Hematopoietic multipotent progenitor cell treated with erythropoietin and hydrocortisone succinate and interleukin-3 and kit ligand, for 17 days (in vitro differentiated cells): ENCODE results near the gene RUNDC3A.
"Not testable (repeated sequence)": the region's sequence is repeated elsewhere in the genome, so short reads cannot be mapped to it uniquely, and the experiment has no call there.

ENCODE experiments used
- DNase-seq: peaks from one replicate; pipeline ENCODE4 v3.0.0-alpha.2; 2015; ENCODE audit warnings: low spot score

The RUNDC3A gene

DNA sequence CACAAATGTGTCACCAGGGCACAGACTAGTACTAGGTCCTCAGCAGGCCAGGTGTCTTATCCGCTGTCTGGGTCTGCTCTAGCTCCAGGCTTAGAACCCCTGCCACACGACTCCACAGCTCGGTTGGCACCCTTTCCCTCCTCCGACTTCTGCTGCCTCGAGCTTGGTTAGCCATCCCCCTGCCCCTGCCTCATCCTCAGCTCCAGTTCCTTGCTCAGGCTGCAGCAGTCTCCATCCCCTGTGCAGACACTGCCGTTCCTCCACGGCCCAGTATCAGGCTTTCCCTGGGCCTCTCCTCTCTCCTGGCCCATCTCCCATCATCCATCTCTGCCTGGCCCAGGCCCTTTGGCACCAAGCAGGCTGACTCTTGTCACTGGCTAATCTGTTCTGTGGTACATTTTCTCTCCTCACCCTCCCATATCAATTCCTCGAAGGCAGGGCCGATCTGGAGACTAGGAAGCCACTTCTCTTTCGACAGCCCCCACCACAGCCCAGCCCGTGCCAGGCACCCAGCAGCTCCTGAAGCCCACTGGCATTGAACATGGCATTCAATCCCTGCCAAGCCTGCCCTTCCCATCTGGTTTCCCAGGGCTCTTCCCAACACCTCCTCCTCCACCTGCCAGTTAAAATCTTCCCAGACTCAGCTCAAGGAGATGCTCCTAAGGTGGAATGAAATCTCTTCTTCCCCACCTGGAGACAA is 35.3 kb downstream of the RUNDC3A start:
- no peak for DNase-seq

DNA sequence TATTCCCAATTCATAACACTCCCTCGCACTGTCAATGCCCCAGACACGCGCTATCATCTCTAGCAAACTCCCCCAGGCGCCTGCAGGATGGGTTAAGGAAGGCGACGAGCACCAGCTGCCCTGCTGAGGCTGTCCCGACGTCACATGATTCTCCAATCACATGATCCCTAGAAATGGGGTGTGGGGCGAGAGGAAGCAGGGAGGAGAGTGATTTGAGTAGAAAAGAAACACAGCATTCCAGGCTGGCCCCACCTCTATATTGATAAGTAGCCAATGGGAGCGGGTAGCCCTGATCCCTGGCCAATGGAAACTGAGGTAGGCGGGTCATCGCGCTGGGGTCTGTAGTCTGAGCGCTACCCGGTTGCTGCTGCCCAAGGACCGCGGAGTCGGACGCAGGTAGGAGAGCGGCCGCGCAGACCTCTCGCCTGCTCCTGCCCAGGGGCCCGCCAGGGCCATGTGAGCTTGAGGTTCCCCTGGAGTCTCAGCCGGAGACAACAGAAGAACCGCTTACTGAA is 36.6 kb downstream of the RUNDC3A start, which contains the start of gene GRN:
Gene GRN, plus strand, starts transcription at position 364 of the 515 bp plus-strand sequence. CDS start 3,863 bp downstream, outside the sequence.
- DNase-seq: peak; percentile 86

DNA sequence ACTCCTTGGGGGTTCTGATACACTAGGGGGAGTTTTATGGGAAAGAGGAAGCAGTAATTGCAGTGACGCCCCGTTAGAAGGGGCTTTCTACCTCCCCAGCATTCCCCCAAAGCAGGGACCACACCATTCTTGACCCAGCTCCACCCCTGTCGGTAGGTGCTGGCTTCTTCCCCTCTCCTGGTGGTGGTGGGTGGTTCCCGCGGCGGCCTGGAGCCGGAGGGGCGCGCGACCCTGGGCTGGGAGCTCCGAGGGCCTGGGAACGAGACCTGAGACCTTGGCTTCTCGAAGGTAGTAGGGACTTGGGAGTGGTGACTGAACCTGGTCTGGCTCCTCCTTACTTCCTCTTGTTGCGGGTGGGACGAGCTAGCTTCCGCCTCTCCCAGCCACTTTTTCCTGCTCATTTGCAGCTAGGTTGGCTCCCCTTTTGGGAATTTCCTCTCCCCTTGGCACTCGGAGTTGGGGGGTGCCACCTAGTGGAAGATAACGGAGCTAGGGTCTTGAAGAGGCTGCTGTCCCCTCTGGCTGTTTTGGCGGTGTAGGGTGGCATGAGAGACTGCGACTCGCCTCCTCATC is 37.1 kb downstream of the RUNDC3A start:
- DNase-seq: peak; percentile 74

DNA sequence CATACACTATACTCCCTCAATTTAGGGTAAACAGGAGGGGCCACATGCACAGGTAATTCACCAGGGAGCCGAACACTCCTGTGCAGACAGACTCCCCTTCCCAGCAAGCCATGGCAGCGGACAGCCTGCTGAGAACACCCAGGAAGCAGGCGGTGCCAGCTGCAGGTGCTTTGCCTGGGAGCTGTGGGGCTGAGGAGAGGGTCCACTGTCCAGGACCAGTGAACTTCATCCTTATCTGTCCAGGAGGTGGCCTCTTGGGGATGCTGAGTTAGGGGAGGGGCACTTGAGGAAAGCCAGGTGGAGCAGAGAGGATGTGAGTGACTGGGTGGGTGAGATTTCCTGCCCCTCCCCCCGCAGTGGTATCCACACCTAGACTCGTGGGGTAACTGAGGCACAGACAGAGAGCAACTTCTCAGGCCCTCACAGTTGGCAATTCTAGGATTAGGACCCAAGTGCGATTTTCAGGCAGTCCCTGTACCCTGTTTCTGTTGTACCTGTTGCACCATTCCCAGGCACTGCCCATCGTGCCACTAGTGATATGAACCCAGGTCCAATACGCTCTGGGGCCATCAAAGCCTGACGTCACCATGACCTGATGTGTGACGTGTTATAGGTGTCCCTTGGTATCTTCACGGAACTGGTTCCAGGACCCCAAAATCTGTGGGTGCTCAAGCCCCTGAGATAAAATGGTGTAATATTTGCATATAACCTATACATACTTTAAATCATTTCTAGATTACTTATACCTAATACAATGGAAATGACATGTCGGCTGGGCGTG is 37.9 kb downstream of the RUNDC3A start:
- DNase-seq: no peak

DNA sequence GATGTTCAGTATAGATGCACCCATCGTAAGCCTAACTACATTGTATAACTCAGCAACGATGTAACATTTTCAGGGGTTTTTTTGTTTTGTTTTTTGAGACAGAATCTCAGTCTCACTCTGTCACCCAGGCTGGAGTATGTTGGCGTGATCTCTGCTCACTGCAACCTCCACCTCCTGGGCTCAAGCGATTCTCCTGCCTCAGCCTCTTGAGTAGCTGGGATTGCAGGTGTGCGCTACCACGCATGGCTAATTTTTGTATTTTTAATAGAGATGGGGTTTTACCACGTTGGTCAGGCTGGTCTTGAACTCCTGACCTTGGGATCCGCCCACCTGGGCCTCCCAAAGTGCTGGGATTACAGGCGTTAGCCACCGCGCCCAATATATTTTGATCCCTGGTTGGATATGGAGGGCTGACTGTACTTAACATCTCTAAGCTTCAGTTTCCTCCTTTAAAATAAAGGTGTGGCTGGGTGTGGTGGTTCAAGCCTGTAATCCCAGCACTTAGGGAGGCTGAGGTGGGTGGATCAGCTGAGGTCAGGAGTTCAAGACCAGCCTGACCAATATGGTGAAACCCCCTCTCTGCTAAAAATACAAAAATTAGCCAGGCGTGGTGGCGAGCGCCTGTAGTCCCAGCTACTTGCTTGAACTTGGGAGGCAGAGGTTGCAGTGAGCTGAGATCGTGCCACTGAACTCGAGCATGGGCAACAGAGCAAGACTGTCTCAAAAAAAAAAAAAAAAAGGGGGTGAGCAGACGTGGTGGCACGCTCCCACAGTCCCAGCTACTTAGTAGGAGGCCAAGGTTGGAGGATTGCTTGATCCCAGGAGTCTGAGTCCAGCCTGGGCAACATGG is 39.0 kb downstream of the RUNDC3A start:
- DNase-seq: not testable (repeated sequence)

DNA sequence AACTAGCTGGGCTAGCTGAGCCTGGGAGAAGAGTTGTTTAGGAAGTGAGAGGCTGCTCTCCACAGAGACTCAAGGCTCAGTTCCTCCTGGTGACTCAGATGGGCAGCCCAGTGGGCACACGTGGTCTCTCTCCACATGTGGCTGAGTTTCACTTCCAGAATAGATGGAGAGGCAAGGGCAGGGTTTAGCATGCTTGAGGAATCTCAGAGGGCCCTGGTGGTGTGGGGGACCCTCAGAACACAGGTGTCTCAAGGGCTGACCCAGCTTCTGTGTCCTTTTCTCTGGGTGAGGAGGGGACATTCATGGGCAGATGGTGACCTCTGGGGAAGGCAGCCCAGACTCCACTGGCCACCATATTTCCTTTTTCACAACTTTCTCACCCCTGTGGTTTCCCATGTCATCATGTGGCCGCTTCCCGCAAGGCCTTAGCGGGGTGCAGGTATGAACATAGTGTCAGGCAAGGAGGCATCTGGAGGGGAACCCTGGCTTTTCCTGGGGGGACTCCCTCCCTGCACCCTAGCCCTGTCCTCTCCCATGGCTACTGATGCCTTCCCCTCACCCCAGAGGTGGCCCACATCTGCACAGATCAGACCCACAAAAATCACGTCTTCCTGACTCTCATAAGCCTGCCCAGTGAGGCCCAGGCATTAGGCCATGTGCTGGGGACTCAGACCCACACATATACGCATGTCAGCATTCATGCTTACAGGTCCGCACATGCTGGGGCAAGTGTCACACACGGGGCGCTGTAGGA is 40.0 kb downstream of the RUNDC3A start:
- no peak for DNase-seq

DNA sequence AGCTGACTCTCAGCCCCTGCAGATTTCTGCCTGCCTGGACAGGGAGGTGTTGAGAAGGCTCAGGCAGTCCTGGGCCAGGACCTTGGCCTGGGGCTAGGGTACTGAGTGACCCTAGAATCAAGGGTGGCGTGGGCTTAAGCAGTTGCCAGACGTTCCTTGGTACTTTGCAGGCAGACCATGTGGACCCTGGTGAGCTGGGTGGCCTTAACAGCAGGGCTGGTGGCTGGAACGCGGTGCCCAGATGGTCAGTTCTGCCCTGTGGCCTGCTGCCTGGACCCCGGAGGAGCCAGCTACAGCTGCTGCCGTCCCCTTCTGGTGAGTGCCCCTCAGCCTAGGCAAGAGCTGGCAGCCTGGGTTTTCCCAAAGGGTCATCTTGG is 40.6 kb downstream of the RUNDC3A start:
- no peak for DNase-seq

DNA sequence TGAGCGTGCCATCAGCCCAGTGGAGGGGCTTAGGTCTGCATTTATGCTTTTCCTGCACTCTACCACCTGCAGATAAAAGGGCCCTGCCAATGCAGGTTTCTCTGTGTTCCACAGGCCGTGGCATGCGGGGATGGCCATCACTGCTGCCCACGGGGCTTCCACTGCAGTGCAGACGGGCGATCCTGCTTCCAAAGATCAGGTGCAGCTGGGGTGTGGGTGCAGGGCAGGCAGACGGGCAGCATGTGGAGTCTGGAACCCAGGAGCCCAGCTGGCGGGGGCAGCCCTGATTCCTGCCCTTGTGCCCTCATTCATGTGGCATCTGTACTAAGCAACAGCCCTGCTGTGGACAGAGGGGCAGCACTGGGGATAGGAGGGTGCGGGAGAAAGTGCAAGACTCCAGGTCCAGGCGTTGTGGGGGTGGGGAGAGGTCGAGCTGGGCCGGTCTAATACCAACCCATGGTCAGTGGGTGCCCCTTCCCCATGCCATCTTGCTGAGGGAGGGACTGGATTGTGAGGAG is 41.2 kb downstream of the RUNDC3A start:
- DNase-seq: no peak

DNA sequence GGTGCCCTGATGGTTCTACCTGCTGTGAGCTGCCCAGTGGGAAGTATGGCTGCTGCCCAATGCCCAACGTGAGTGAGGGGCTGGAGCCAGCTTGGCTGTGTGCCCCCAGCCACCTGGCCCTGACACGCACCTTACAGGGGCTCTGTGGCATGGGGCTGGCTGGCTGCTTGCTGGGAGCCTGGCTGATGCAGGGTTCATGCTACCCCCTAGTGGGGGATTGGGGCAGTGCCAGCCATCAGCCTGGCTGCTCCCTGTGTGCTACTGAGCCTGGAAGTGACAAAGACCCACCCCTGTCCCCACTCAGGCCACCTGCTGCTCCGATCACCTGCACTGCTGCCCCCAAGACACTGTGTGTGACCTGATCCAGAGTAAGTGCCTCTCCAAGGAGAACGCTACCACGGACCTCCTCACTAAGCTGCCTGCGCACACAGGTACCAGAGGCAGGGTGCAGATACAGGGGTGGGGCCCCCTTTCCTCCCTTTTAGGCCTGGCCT is 42.4 kb downstream of the RUNDC3A start:
- DNase-seq: peak; percentile 81

DNA sequence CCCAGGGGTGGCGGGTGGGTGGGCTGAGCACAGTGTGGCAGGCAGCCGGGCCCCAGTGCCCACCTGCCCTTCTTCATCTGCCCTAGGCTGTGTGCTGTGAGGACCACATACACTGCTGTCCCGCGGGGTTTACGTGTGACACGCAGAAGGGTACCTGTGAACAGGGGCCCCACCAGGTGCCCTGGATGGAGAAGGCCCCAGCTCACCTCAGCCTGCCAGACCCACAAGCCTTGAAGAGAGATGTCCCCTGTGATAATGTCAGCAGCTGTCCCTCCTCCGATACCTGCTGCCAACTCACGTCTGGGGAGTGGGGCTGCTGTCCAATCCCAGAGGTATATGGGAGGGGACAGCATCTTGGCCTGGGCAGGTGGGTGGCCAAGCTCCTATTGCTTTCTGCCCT is 43.1 kb downstream of the RUNDC3A start:
- DNase-seq: no peak

DNA sequence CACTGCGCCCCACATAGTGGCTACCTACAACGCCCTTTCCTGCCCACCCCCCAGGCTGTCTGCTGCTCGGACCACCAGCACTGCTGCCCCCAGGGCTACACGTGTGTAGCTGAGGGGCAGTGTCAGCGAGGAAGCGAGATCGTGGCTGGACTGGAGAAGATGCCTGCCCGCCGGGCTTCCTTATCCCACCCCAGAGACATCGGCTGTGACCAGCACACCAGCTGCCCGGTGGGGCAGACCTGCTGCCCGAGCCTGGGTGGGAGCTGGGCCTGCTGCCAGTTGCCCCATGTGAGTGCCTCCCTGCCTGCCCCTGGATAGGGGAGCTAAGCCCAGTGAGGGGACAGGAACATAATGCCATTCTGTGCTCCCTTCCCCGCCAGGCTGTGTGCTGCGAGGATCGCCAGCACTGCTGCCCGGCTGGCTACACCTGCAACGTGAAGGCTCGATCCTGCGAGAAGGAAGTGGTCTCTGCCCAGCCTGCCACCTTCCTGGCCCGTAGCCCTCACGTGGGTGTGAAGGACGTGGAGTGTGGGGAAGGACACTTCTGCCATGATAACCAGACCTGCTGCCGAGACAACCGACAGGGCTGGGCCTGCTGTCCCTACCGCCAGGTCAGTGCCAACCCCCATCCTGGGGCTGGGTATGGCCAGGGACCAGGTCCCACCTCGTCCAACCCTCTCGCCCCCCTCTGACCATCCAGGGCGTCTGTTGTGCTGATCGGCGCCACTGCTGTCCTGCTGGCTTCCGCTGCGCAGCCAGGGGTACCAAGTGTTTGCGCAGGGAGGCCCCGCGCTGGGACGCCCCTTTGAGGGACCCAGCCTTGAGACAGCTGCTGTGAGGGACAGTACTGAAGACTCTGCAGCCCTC is 43.8 kb downstream of the RUNDC3A start:
- DNase-seq: no peak

DNA sequence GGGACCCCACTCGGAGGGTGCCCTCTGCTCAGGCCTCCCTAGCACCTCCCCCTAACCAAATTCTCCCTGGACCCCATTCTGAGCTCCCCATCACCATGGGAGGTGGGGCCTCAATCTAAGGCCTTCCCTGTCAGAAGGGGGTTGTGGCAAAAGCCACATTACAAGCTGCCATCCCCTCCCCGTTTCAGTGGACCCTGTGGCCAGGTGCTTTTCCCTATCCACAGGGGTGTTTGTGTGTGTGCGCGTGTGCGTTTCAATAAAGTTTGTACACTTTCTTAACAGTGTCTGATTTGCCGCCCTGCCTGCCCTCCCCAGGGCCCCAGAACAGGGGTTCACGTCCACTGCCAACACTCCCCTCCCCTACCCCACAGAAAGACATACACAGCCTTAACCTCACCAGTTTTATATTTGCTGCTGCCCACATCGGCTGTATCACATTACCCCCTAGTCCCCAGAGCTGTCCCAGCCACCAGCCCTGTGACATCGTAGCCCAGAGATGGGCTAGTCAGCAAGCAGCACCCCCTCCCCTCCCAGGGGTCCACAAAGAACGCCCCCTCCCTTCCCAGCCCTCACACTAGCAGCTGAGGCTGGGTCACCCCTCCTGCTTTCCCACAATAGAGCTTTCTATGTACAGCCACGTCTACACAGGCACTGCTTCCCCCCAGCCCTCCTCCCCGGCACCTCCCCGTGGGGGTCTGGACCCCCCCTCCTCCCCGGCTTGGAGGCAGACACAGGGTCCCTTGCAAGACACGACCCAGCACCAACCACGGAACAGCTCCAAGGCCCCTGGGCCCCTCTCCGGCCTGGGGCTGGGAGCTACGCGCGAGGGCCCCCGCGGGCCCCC is 44.6 kb downstream of the RUNDC3A start:
- DNase-seq: no peak

DNA sequence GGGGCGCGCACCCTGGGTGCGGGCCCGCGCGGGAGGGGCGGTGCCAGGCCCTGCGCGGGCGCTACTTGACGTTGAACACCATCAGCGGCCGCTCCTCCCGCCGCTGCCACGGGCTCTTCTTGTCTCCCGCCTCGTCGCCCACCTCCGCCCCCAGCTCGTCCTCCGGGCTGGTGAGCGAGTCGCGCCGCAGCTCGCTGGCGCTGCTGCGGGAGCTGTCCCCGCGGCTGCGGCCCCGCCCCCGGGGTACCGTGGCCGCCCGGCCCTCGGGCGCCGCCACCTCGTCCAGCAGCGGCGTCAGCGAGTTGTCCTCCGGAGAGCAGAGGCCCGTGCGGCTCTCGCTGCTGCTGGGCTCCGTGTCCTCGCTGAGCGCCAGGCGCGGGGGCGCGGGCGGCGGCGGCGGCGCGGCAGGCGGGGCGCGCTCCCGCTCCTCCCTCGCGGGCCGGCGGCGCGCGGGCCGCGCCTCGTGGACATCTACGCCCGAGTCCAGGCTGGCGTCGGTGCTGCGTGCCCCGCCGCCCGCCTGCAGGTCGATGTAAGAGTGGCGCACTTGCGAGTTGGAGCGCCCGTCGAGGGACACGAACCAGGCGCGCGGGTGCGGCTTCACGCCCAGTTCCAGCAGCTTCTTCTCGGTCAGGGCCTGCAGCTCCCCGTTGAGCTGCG is 45.4 kb downstream of the RUNDC3A start:
- DNase-seq: no peak

DNA sequence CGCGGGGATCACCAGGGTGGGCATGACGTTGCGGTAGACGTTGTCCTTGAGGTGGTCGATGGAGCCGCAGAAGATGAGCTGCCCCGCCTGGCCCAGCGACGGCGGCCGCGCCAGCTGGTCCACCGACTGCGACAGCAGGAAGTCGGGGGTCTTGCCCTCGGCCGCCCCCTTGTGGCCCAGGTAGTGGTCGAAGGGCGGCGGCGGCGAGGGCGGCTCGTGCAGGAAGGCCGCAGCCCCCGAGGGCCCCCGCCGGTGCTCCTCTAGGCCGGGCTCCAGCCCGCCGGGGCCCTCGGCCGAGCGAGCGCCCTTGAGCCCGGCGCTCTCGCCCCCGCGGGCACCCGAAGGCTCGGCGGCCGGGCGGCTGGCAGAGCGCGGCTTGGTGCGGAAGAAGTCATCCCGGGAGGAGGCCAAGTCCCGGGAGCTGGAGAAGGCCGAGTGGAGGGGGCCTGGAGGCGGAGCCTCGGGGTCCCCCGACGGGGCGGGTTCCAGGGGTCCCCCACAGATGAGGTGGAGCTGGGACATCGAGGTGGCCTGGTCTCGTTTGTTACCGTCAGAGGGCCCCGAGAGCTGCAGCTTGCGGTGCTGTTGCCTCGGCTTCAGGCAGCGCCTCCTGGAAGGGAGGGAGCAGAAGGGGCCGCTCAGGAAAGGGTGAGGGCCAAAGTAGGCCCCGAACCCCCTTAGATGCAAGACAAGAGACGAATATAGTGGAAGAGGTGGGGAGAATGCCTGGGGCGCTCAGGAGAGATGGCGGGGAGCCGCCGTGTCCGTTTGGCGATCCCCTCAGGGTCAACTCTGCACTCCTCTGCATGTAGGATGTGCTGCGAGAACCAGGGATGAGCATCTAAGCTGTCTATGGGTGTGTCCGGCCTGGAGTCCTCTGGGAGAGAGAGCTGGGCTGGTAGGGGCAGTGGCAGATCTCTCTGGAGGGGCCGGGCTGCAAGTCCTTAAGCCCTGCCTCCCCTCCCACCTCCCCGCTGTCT is 46.5 kb downstream of the RUNDC3A start:
- DNase-seq: no peak

DNA sequence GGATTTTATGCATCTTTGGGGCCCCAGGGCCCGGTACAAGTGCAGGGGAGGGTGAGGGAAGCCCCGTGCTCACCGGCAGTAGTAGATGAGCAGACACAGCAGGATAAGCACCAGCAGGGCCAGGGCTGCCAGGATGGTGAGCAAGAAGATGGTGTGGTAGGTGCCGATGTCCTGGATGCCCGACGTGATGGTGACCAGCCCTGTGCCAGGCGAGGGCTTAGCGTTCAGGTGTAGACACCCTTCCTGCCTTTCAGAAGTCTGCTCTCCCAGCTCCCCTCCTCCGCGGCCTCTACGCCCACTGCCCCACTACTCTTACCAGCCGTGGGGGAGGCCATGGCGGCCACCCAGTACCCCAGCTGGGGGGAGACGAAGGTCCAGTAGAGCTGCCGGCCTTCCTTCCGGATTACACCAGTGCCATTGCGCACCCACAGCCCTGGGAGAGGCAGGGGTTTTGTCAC is 47.3 kb downstream of the RUNDC3A start:
- DNase-seq: no peak

DNA sequence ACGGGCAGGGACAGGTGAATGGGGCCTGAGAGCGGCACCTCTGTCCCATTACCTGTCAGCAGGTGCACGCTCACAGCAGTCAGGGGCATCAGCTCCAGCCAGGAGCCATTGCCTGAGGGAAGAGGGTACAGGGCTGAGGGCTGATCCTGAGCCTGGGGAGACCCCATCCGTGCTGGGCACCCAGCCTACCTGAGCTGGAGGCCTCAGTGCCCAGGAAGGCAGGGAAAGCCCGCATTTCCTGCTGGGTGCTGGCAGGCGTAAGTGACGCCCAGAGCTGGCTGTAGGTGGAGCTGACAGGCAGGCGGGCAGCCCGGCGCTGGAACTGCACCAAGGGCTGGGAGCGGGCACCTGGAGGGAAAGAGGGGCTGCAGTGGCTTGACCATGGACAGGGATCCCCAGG is 47.8 kb downstream of the RUNDC3A start:
- DNase-seq: no peak

DNA sequence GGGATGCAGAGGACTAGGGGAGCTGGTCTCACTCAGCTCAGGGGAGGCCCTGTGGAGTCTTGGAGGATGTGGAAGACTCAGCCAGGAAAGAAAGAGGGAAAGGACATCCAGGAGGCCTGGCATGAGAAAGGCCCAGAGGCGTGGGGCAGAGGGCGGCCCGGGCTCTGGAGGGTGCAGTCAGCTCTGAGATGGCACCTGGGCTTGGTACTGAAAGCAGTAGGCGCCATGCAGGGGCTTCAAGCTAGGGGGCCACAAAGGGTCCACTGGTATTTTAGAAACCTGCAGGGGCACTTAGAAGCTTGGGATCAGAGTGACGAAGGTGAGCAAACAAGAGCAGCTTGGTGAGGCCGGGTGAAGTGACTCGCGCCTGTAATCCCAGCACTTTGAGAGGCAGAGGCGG is 49.7 kb downstream of the RUNDC3A start:
- DNase-seq: no peak
